Amniotic epithelial cell (primary cell): ENCODE measurements around the gene CMYA5.
"Not testable (repeated sequence)": the region's sequence is repeated elsewhere in the genome, so short reads cannot be mapped to it uniquely, and the experiment has no call there.

ENCODE experiments used
- DNase-seq: peaks from one replicate; pipeline ENCODE4 v3.0.0-alpha.2; 2010; ENCODE audit warnings: low read depth

CMYA5 gene

GRCh38 chr5:79702606-79703380 lies 13.2 kb downstream of the CMYA5 start:
- DNase-seq, result peak; percentile 23

GRCh38 chr5:79703381-79703645 lies 13.7 kb downstream of the CMYA5 start:
- DNase-seq, result no peak

- no peak for DNase-seq
Observed at GRCh38 chr5:79704553-79704952, 14.9 kb downstream of the CMYA5 start.

- DNase-seq, result no peak
Observed at GRCh38 chr5:79705632-79706031, 16.0 kb downstream of the CMYA5 start.

GRCh38 chr5:79706317-79706716 lies 16.7 kb downstream of the CMYA5 start:
- not testable (repeated sequence) for DNase-seq

GRCh38 chr5:79707535-79707934 lies 17.9 kb downstream of the CMYA5 start:
- DNase-seq, result no peak

- no peak for DNase-seq
Observed at GRCh38 chr5:79712741-79713140, 23.1 kb downstream of the CMYA5 start.

- DNase-seq, result no peak
Observed at GRCh38 chr5:79713727-79714126, 24.1 kb downstream of the CMYA5 start.

- DNase-seq, result no peak
Observed at GRCh38 chr5:79716839-79717238, 27.2 kb downstream of the CMYA5 start.

GRCh38 chr5:79720096-79720495 lies 30.5 kb downstream of the CMYA5 start:
- no peak for DNase-seq

GRCh38 chr5:79727451-79728355 lies 38.1 kb downstream of the CMYA5 start:
- DNase-seq, result no peak

GRCh38 chr5:79728396-79728795 lies 38.8 kb downstream of the CMYA5 start:
- no peak for DNase-seq

- DNase-seq, result no peak
Observed at GRCh38 chr5:79729679-79730078, 40.0 kb downstream of the CMYA5 start.

GRCh38 chr5:79730564-79730963 lies 40.9 kb downstream of the CMYA5 start:
- DNase-seq, result no peak

- DNase-seq, result no peak
Observed at GRCh38 chr5:79731775-79732174, 42.1 kb downstream of the CMYA5 start.

- DNase-seq, result no peak
Observed at GRCh38 chr5:79736528-79737514, 47.2 kb downstream of the CMYA5 start.

- no peak for DNase-seq
Observed at GRCh38 chr5:79738349-79738748, 48.7 kb downstream of the CMYA5 start.

GRCh38 chr5:79742549-79743136 lies 53.0 kb downstream of the CMYA5 start:
- DNase-seq, result no peak

- peak; percentile 2 for DNase-seq
Observed at GRCh38 chr5:79743846-79744605, 54.4 kb downstream of the CMYA5 start.

GRCh38 chr5:79745255-79745654 lies 55.6 kb downstream of the CMYA5 start:
- DNase-seq, result no peak
